HEK293 (cell line): ENCODE results near the gene DGKG.

Source experiments
- CTCF ChIA-PET: fragments of 350-600 bp; formaldehyde crosslinking; extraction: SDS; loops from one replicate; lab custom pipeline; 2021; ENCODE audit warnings: antibody characterized with exemption; lab: Yijun Ruan, JAX
- POLR2A ChIA-PET: fragments of 300-600 bp; formaldehyde crosslinking; extraction: SDS; loops from one replicate; lab custom pipeline; 2020; ENCODE audit warnings: antibody characterized with exemption, inconsistent platforms; lab: Yijun Ruan, JAX
- H3K27ac ChIP-seq: fragments of 200-500 bp; sonication (Bioruptor generic); 2 replicates; pipeline ENCODE4 v1.5.1; 2014; ENCODE audit warnings: low read depth, low read length, control low read depth, inconsistent platforms; ENCODE audit errors: extremely low read depth
- H3K36me3 ChIP-seq, 2 experiments: fragments of 200-500 bp in 1 of 2; sonication (Bioruptor generic) in 1 of 2; 1 replicate in 1 of 2; 2 replicates in 1 of 2; pipeline ENCODE4 v1.5.1; 2014 to 2017; ENCODE audit warnings: inconsistent platforms in 2 of 2, low read length in 2 of 2; ENCODE audit not compliant: control insufficient read depth in 2 of 2, insufficient read depth in 1 of 2
- H3K4me1 ChIP-seq: fragments of 200-500 bp; sonication (Bioruptor generic); 2 replicates; pipeline ENCODE4 v1.5.1; 2014; ENCODE audit warnings: mild to moderate bottlenecking, low read length, inconsistent platforms; ENCODE audit not compliant: control insufficient read depth, insufficient read depth
- H3K4me3 ChIP-seq: 2 replicates; pipeline ENCODE4 v1.5.1; 2011; ENCODE audit warnings: low read depth, mild to moderate bottlenecking, control low read depth, low read length, moderate library complexity
- H3K9me3 ChIP-seq: fragments of 200-500 bp; sonication (Bioruptor generic); 2 replicates; pipeline ENCODE4 v1.5.1; 2014; ENCODE audit warnings: low read depth, low read length, inconsistent platforms; ENCODE audit not compliant: control insufficient read depth, insufficient read depth
- BCL11B ChIP-seq: fragments of 450-650 bp; formaldehyde crosslinking; IDR thresholded peaks from 2 replicates; pipeline ENCODE4 v1.5.1; 2016; ENCODE audit warnings: low read depth, missing biosample characterization, missing genetic modification characterization
- BCL6B ChIP-seq: fragments of 450-650 bp; formaldehyde crosslinking; IDR thresholded peaks from 2 replicates; pipeline ENCODE4 v1.5.1; 2017; ENCODE audit warnings: missing biosample characterization, missing genetic modification characterization
- KLF16 ChIP-seq: fragments of 450-650 bp; formaldehyde crosslinking; IDR thresholded peaks from 2 replicates; pipeline ENCODE4 v1.5.1; 2017; ENCODE audit warnings: missing biosample characterization, missing genetic modification characterization
- KLF9 ChIP-seq: fragments of 450-650 bp; formaldehyde crosslinking; IDR thresholded peaks from 2 replicates; pipeline ENCODE4 v1.5.1; 2016; ENCODE audit warnings: missing biosample characterization, missing genetic modification characterization, low read depth
- SP3 ChIP-seq: fragments of 450-650 bp; formaldehyde crosslinking; IDR thresholded peaks from 2 replicates; pipeline ENCODE4 v1.5.1; 2016; ENCODE audit warnings: missing biosample characterization, missing genetic modification characterization
- TSHZ1 ChIP-seq: fragments of 450-650 bp; formaldehyde crosslinking; IDR thresholded peaks from 2 replicates; pipeline ENCODE4 v1.5.1; 2016; ENCODE audit warnings: missing biosample characterization, missing genetic modification characterization, borderline replicate concordance
- ZBTB26 ChIP-seq: fragments of 450-650 bp; formaldehyde crosslinking; optimal IDR thresholded peaks from 2 replicates; pipeline ENCODE3; 2016; ENCODE audit warnings: missing biosample characterization, mild to moderate bottlenecking, missing genetic modification characterization
- ZBTB6 ChIP-seq: fragments of 450-650 bp; formaldehyde crosslinking; IDR thresholded peaks from 2 replicates; pipeline ENCODE4 v1.5.1; 2017; ENCODE audit warnings: missing biosample characterization, missing genetic modification characterization
- ZFP41 ChIP-seq: fragments of 450-650 bp; formaldehyde crosslinking; IDR thresholded peaks from 2 replicates; pipeline ENCODE4 v1.5.1; 2016; ENCODE audit warnings: missing biosample characterization, missing genetic modification characterization, borderline replicate concordance
- ZNF266 ChIP-seq: fragments of 450-650 bp; formaldehyde crosslinking; IDR thresholded peaks from 2 replicates; pipeline ENCODE4 v1.5.1; 2016; ENCODE audit warnings: missing biosample characterization, missing genetic modification characterization, low read depth
- ZNF302 ChIP-seq: fragments of 450-650 bp; formaldehyde crosslinking; IDR thresholded peaks from 2 replicates; pipeline ENCODE4 v1.5.1; 2016; ENCODE audit warnings: missing biosample characterization, missing genetic modification characterization, low read depth
- ZNF350 ChIP-seq: fragments of 450-650 bp; formaldehyde crosslinking; IDR thresholded peaks from 2 replicates; pipeline ENCODE4 v1.5.0; 2017; ENCODE audit warnings: missing biosample characterization, mild to moderate bottlenecking, missing genetic modification characterization
- ZNF513 ChIP-seq: fragments of 450-650 bp; IDR thresholded peaks from 2 replicates; pipeline ENCODE4 v1.5.1; 2018; ENCODE audit warnings: missing biosample characterization, missing genetic modification characterization
- ZNF514 ChIP-seq: fragments of 450-650 bp; formaldehyde crosslinking; IDR thresholded peaks from 2 replicates; pipeline ENCODE4 v1.5.1; 2016; ENCODE audit warnings: missing biosample characterization, missing genetic modification characterization
- ZNF518A ChIP-seq: fragments of 450-650 bp; formaldehyde crosslinking; conservative IDR thresholded peaks from 2 replicates; pipeline ENCODE4 v1.5.1; 2016; ENCODE audit warnings: low read depth, missing biosample characterization, missing genetic modification characterization
- ZNF704 ChIP-seq: fragments of 450-650 bp; formaldehyde crosslinking; IDR thresholded peaks from 2 replicates; pipeline ENCODE4 v1.5.1; 2016; ENCODE audit warnings: missing biosample characterization, missing genetic modification characterization
- ZNF747 ChIP-seq: fragments of 450-650 bp; formaldehyde crosslinking; IDR thresholded peaks from 2 replicates; pipeline ENCODE4 v1.5.1; 2016; ENCODE audit warnings: missing biosample characterization, missing genetic modification characterization
- ZNF843 ChIP-seq: fragments of 450-650 bp; formaldehyde crosslinking; IDR thresholded peaks from 2 replicates; pipeline ENCODE4 v1.5.1; 2016; ENCODE audit warnings: missing biosample characterization, missing genetic modification characterization
- ZSCAN16 ChIP-seq: fragments of 450-650 bp; formaldehyde crosslinking; IDR thresholded peaks from 2 replicates; pipeline ENCODE4 v1.5.1; 2016; ENCODE audit warnings: missing biosample characterization, missing genetic modification characterization

Gene DGKG

GRCh38 chr3:186368717-186369116, 6.7 kb upstream of the DGKG start (continued):
- TF ChIP-seq ZBTB6 (tag by site-specific recombination), result no peak

GRCh38 chr3:186368176-186368575, 6.1 kb upstream of the DGKG start:
- H3K36me3 ChIP-seq, result no peaks in the 10 kb centered on the region
- no peaks in the 10 kb centered on the region for H3K4me1 ChIP-seq
- POLR2A ChIA-PET, result no interaction called here
- TF ChIP-seq TSHZ1, result no peak
- no peak for TF ChIP-seq KLF9 (tag by site-specific recombination)
- TF ChIP-seq ZFP41 (tag by site-specific recombination), result no peak
- TF ChIP-seq ZNF266 (tag by site-specific recombination), result no peak
- TF ChIP-seq ZSCAN16 (tag by site-specific recombination), result no peak
- no peak for TF ChIP-seq ZNF350
- TF ChIP-seq ZNF514 (tag by site-specific recombination), result no peak
- no peak for TF ChIP-seq ZNF513 (tag by site-specific recombination)
- TF ChIP-seq ZBTB26 (tag by site-specific recombination), result no peak
- no peak for TF ChIP-seq ZNF747 (tag by site-specific recombination)
- no peak for TF ChIP-seq BCL11B
- TF ChIP-seq KLF16 (tag by site-specific recombination), result no peak
- TF ChIP-seq BCL6B, result no peak
- TF ChIP-seq ZNF302 (tag by site-specific recombination), result no peak
- no peak for TF ChIP-seq SP3 (tag by site-specific recombination)
- TF ChIP-seq ZNF843 (tag by site-specific recombination), result no peak
- no peak for TF ChIP-seq ZNF518A (tag by site-specific recombination)
- TF ChIP-seq ZNF704 (tag by site-specific recombination), result no peak
- CTCF ChIA-PET, result no interaction called here
- no peak overlapping the region for H3K4me3 ChIP-seq
- no peaks in the 10 kb centered on the region for H3K9me3 ChIP-seq
- no peak overlapping the region for H3K27ac ChIP-seq
